SK-N-SH (cell line): ENCODE data around the gene ADCY1. TPM values are rescaled to one million over a fixed set of nuclear protein-coding genes. Genes with fewer than 3 reads are reported as not detected.
A peak's percentile ranks its signal among the peaks of the same experiment; 100 is the strongest.

Source experiments
- CTCF ChIA-PET: fragments of 300-600, 350-600 bp; formaldehyde crosslinking; extraction: SDS; loops from one replicate; lab custom pipeline; 2021; lab: Yijun Ruan, JAX
- POLR2A ChIA-PET: fragments of 350-600 bp; sonication (Branson Sonifier 250); formaldehyde crosslinking; extraction: SDS; loops from one replicate; lab custom pipeline; 2020; ENCODE audit warnings: antibody characterized with exemption, inconsistent platforms; lab: Yijun Ruan, JAX
- DNase-seq: peaks from one replicate; pipeline ENCODE4 v3.0.0; 2012
- H2AFZ ChIP-seq: fragments of 200-600 bp; sonication (generic); 2 replicates; pipeline ENCODE4 v1.8.1; 2016; ENCODE audit warnings: antibody characterized with exemption, mild to moderate bottlenecking, low read depth
- H3F3A ChIP-seq: fragments of 200-600 bp; sonication (generic); replicated peaks from 2 replicates; pipeline ENCODE3; 2016; ENCODE audit warnings: antibody characterized with exemption, mild to moderate bottlenecking; ENCODE audit not compliant: insufficient read depth
- H3K27ac ChIP-seq, 2 experiments: fragments of 200-500 bp in 1 of 2; fragments of 200-600 bp in 1 of 2; sonication (Bioruptor generic) in 1 of 2; sonication (generic), shearing (Covaris generic) in 1 of 2; 2 replicates each; pipeline versions ENCODE4 v1.5.1 to v1.6.1; 2014 to 2016; ENCODE audit warnings: low read depth in 2 of 2, inconsistent platforms in 1 of 2, low read length in 1 of 2, mild to moderate bottlenecking in 1 of 2, mixed read lengths in 1 of 2
- H3K27me3 ChIP-seq: fragments of 200-600 bp; sonication (generic), shearing (Covaris generic); 2 replicates; pipeline ENCODE4 v1.6.1; 2016; ENCODE audit warnings: mixed run types; ENCODE audit not compliant: insufficient read depth
- H3K36me3 ChIP-seq, 2 experiments: fragments of 200-500 bp in 1 of 2; fragments of 200-600 bp in 1 of 2; sonication (Bioruptor generic) in 1 of 2; sonication (generic) in 1 of 2; replicated peaks in 1 of 2; 2 replicates each; pipeline versions ENCODE3 to v1.5.1; 2014 to 2016; ENCODE audit warnings: low read length in 1 of 2, mild to moderate bottlenecking in 1 of 2; ENCODE audit not compliant: insufficient read depth in 2 of 2, control insufficient read depth in 1 of 2
- H3K4me1 ChIP-seq, 2 experiments: fragments of 200-500 bp in 1 of 2; fragments of 200-600 bp in 1 of 2; sonication (Bioruptor generic) in 1 of 2; sonication (generic), shearing (Covaris generic) in 1 of 2; 2 replicates each; pipeline versions ENCODE4 v1.5.1 to v1.6.1; 2014 to 2016; ENCODE audit warnings: low read depth in 1 of 2, low read length in 1 of 2, mixed run types in 1 of 2; ENCODE audit not compliant: insufficient read depth in 2 of 2, control insufficient read depth in 1 of 2
- H3K4me2 ChIP-seq: fragments of 200-600 bp; sonication (generic), shearing (Covaris generic); 2 replicates; pipeline ENCODE4 v1.6.1; 2017; ENCODE audit warnings: mixed run types
- H3K4me3 ChIP-seq, 2 experiments: fragments of 200-500 bp in 1 of 2; fragments of 200-600 bp in 1 of 2; sonication (Bioruptor generic) in 1 of 2; sonication (generic), shearing (Covaris generic) in 1 of 2; 2 replicates each; pipeline versions ENCODE4 v1.5.1 to v1.8.1; 2014 to 2016; ENCODE audit warnings: low read depth in 2 of 2, inconsistent platforms in 1 of 2, low read length in 1 of 2, mild to moderate bottlenecking in 1 of 2, mixed read lengths in 1 of 2, moderate library complexity in 1 of 2
- H3K79me2 ChIP-seq: fragments of 200-600 bp; sonication (generic); 2 replicates; pipeline ENCODE4 v1.8.1; 2017; ENCODE audit warnings: mild to moderate bottlenecking; ENCODE audit not compliant: insufficient read depth
- H3K9ac ChIP-seq: fragments of 200-600 bp; sonication (generic); 2 replicates; pipeline ENCODE4 v1.6.1; 2017; ENCODE audit warnings: mixed run types
- H3K9me2 ChIP-seq: fragments of 200-600 bp; sonication (generic); 2 replicates; pipeline ENCODE4 v1.6.1; 2017; ENCODE audit warnings: mixed run types
- H3K9me3 ChIP-seq: fragments of 200-600 bp; sonication (generic); 2 replicates; pipeline ENCODE4 v1.6.1; 2017; ENCODE audit warnings: mixed run types, mild to moderate bottlenecking, moderate library complexity
- H4K20me1 ChIP-seq: fragments of 200-600 bp; sonication (generic); 2 replicates; pipeline ENCODE4 v1.6.1; 2017; ENCODE audit warnings: mild to moderate bottlenecking, mixed run types; ENCODE audit not compliant: insufficient read depth
- CHD2 ChIP-seq: fragments of 150-350 bp; IDR thresholded peaks from 2 replicates; pipeline ENCODE4 v1.6.1; 2018; ENCODE audit warnings: low read length; ENCODE audit not compliant: partially characterized antibody
- ELF1 ChIP-seq: IDR thresholded peaks from 2 replicates; pipeline ENCODE4 v1.4.0; 2012
- EZH2phosphoT487 ChIP-seq: fragments of 200-600 bp; sonication (generic); IDR thresholded peaks from 2 replicates; pipeline ENCODE4 v1.6.1; 2017; ENCODE audit warnings: low read depth, mixed run types, mild to moderate bottlenecking, antibody characterized with exemption, moderate library complexity, borderline replicate concordance
- FOXJ3 ChIP-seq: sonication (generic); formaldehyde crosslinking; IDR thresholded peaks from 2 replicates; pipeline ENCODE4 v1.5.1; 2020; ENCODE audit warnings: mild to moderate bottlenecking, missing genetic modification reagents
- FOXM1 ChIP-seq: IDR thresholded peaks from 2 replicates; pipeline ENCODE4 v1.4.0; 2012; ENCODE audit warnings: low read depth, mild to moderate bottlenecking
- IRF3 ChIP-seq: fragments of 150-350 bp; IDR thresholded peaks from 2 replicates; pipeline ENCODE4 v1.6.1; 2016; ENCODE audit warnings: mild to moderate bottlenecking, low read depth, low read length
- MAX ChIP-seq: IDR thresholded peaks from 2 replicates; pipeline ENCODE4 v1.4.0; 2012; ENCODE audit warnings: low read depth
- MEF2A ChIP-seq: IDR thresholded peaks from 2 replicates; pipeline ENCODE4 v1.4.0; 2012; ENCODE audit warnings: low read depth, borderline replicate concordance
- MXI1 ChIP-seq: IDR thresholded peaks from 2 replicates; pipeline ENCODE4 v1.6.1; 2012; ENCODE audit warnings: mild to moderate bottlenecking, low read depth, low read length, improper control_type of control experiment
- NFIC ChIP-seq: IDR thresholded peaks from 2 replicates; pipeline ENCODE4 v1.4.0; 2012; ENCODE audit warnings: borderline replicate concordance
- NRF1 ChIP-seq: IDR thresholded peaks from 2 replicates; pipeline ENCODE4 v1.6.1; 2012; ENCODE audit warnings: low read depth, mild to moderate bottlenecking, low read length
- PBX3 ChIP-seq: IDR thresholded peaks from 2 replicates; pipeline ENCODE4; 2012
- POLR2AphosphoS5 ChIP-seq: IDR thresholded peaks from 2 replicates; pipeline ENCODE4 v1.6.1; 2012; ENCODE audit warnings: low read depth, low read length
- RCOR1 ChIP-seq: fragments of 150-350 bp; IDR thresholded peaks from 2 replicates; pipeline ENCODE4 v1.6.1; 2017; ENCODE audit warnings: antibody characterized with exemption, low read length
- REST ChIP-seq: IDR thresholded peaks from 2 replicates; pipeline ENCODE4 v1.6.1; 2012; ENCODE audit warnings: mild to moderate bottlenecking, low read depth, low read length, moderate library complexity
- RXRA ChIP-seq: IDR thresholded peaks from 2 replicates; pipeline ENCODE4 v1.4.0; 2012; ENCODE audit warnings: low read depth, mild to moderate bottlenecking, borderline replicate concordance
- TAF1 ChIP-seq: IDR thresholded peaks from 2 replicates; pipeline ENCODE4 v1.6.1; 2012; ENCODE audit warnings: low read depth, mild to moderate bottlenecking, low read length, moderate library complexity, borderline replicate concordance
- TCF12 ChIP-seq: IDR thresholded peaks from 2 replicates; pipeline ENCODE4 v1.4.0; 2012
- USF1 ChIP-seq: IDR thresholded peaks from 2 replicates; pipeline ENCODE4 v1.4.0; 2012; ENCODE audit warnings: low read depth, borderline replicate concordance
- YY1 ChIP-seq: IDR thresholded peaks from 2 replicates; pipeline ENCODE4 v1.4.0; 2012; ENCODE audit warnings: low read depth, mild to moderate bottlenecking
- WGBS: methylation state at CpG from one replicate; pipeline ENCODE4 v1.1.6; 2017; ENCODE audit warnings: low lambda C conversion rate; 5-methylcytosine and 5-hydroxymethylcytosine counted together
- polyA plus RNA-seq, 3 experiments: library from polyadenylated mRNA; depleted of rRNA; stranded (reverse); fragments of >200 nt; gene quantifications; 2 replicates each; pipeline ENCODE4 v1.2.3, GENCODE V29; 2012

The ADCY1 gene
- polyA plus RNA-seq, 1 of the 3 experiments (the other 2 are of a cell fraction): 0.16 TPM

GRCh38 chr7:45593877-45594276, 19.7 kb downstream of the ADCY1 start:
- H3K4me2 ChIP-seq: no peak overlapping the region
- H3K4me3 ChIP-seq: no peak overlapping the region
- H2AFZ ChIP-seq: no peak overlapping the region
- no peaks in the 10 kb centered on the region for H3K79me2 ChIP-seq
- CTCF ChIA-PET: no interaction called here
- TF ChIP-seq FOXM1 (no peak), CHD2 (no peak)
- TF ChIP-seq, all 33 proteins: peak for 0
- Histone ChIP-seq H3K27ac (peak overlapping the region in 1 of 2 experiments; percentile 89; a peak in 2 of 4 replicates), H3K4me1 (peaks cover 0 to 86% of the 10 kb centered on the region in 2 experiments; a peak in 2 of 4 replicates), H3K36me3 (no peaks in the 10 kb centered on the region), H3K27me3 (no peaks in the 10 kb centered on the region), H3F3A (no peaks in the 10 kb centered on the region), H3K9me3 (no peaks in the 10 kb centered on the region), H3K9ac (no peak overlapping the region), H3K9me2 (no peaks in the 10 kb centered on the region), H4K20me1 (no peaks in the 10 kb centered on the region)
- 68% methylated on average over 8 of the region's 8 CpGs for WGBS
- POLR2A ChIA-PET: no interaction called here
- no peak for DNase-seq

GRCh38 chr7:45594745-45595535, 20.8 kb downstream of the ADCY1 start:
- ChIA-PET POLR2A (no interaction called here), CTCF (no interaction called here)
- 48% methylated on average over 7 of the region's 7 CpGs for WGBS
- Histone ChIP-seq H4K20me1 (no peaks in the 10 kb centered on the region), H3K4me3 (no peak overlapping the region), H3K4me2 (no peak overlapping the region), H3K36me3 (no peaks in the 10 kb centered on the region), H3K9ac (no peak overlapping the region), H3F3A (no peaks in the 10 kb centered on the region), H3K27me3 (no peaks in the 10 kb centered on the region), H3K79me2 (no peaks in the 10 kb centered on the region), H3K9me2 (no peaks in the 10 kb centered on the region), H3K4me1 (peaks cover 0 to 77% of the 10 kb centered on the region in 2 experiments; a peak in 2 of 4 replicates), H3K9me3 (no peaks in the 10 kb centered on the region), H3K27ac (peak overlapping the region in 1 of 2 experiments; percentile 89; a peak in 2 of 4 replicates), H2AFZ (no peak overlapping the region; the same call in 1 of the 2 replicates)
- DNase-seq: no peak
- peak; percentile 61; the same call in 1 of the 2 replicates for TF ChIP-seq RCOR1
- TF ChIP-seq CHD2: peak; percentile 37
- TF ChIP-seq YY1: no peak
- TF ChIP-seq TCF12: no peak
- TF ChIP-seq NFIC: no peak
- no peak for TF ChIP-seq REST
- TF ChIP-seq ELF1: no peak
- no peak for TF ChIP-seq EZH2phosphoT487
- peak; percentile 73; the same call in 1 of the 2 replicates for TF ChIP-seq MXI1
- no peak for TF ChIP-seq RXRA
- no peak for TF ChIP-seq MAX
- TF ChIP-seq FOXM1: no peak
- no peak for TF ChIP-seq MEF2A
- no peak for TF ChIP-seq PBX3
- no peak for TF ChIP-seq USF1
- no peak for TF ChIP-seq POLR2AphosphoS5
- TF ChIP-seq NRF1: no peak
- no peak for TF ChIP-seq IRF3
- TF ChIP-seq FOXJ3 (CRISPR knock-in tag): 0 out of 2 replicates have a peak, but pooled peaks have one; percentile 23
- no peak for TF ChIP-seq TAF1
